Activated CD4-positive, alpha-beta T cell treated with anti-CD3 and anti-CD28 coated beads for 48 hours (primary cell): ENCODE measurements around the gene TGM6.
"Not testable (repeated sequence)": the region's sequence is repeated elsewhere in the genome, so short reads cannot be mapped to it uniquely, and the experiment has no call there.

Experiments used
- DNase-seq: peaks from one replicate; pipeline ENCODE4 v3.0.0-alpha.2; 2020

Gene TGM6

DNA sequence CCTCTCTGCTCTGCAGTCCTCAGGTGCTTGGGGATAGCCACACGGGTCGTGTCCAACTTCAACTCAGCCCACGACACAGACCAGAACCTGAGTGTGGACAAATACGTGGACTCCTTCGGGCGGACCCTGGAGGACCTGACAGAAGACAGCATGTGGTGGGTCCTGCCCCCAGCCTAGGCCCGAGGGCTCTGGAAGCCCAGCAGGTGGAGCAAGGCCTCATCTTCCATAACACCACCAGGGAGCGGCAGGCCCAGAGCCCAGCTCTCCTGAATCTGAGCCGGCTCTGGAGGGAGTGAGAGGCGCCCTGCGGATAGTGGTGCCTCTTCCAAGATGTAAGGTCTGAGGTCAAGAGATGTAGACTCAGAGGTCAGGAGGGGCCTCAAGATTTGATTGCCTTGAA is 19.6 kb downstream of the TGM6 start:
- no peak for DNase-seq

DNA sequence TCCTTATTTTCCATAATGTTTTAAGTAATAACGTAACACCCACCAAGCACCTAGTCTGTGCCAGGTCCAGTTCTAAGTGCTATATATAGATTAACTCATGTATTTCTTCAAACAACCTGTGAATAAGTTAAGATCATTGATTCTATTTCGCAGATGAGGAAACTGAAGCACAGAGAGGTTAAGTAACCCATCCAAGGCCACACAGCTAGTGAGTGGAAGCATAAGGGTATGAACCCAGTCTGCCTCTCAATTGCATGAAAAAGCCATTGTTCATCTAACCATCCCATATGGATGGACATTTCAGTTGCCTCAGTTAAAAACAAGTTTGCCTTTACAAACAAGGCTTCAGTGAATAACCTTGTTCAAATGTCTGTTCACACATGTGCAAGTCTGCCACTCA is 20.8 kb downstream of the TGM6 start:
- no peak for DNase-seq

- no peak for DNase-seq
Measured at GRCh38 chr20:2402271-2402980, 21.7 kb downstream of the TGM6 start.

- DNase-seq: no peak
Measured at GRCh38 chr20:2403291-2404052, 22.8 kb downstream of the TGM6 start.

GRCh38 chr20:2405693-2406065 is 25.0 kb downstream of the TGM6 start:
- no peak for DNase-seq

- DNase-seq: not testable (repeated sequence)
Measured at GRCh38 chr20:2407355-2407754, 26.7 kb downstream of the TGM6 start.

- DNase-seq: no peak
Measured at GRCh38 chr20:2408111-2408510, 27.4 kb downstream of the TGM6 start.

- DNase-seq: no peak
Measured at GRCh38 chr20:2416541-2417212, 36.0 kb downstream of the TGM6 start.

GRCh38 chr20:2417213-2417541 is 36.5 kb downstream of the TGM6 start:
- no peak for DNase-seq

DNA sequence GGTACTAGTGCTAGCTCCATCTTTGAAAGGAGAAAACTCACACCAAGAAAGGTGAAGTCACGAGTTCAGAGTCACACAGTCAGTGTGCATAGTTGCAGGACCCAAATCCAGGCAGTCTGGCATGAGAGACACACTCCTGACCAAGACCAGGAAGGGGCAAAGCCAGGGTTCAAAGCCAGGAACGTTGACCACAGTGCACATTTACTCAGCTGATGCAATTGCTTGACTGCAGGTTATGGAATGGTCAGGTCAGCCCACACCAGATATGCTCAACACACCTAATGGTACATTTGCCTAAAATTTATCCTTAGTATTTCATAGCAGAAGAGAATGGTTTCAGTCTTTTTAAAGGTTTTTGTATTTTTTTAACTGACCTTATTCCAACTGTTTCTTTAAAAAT is 37.7 kb downstream of the TGM6 start:
- no peak for DNase-seq

- DNase-seq: no peak
Measured at GRCh38 chr20:2420510-2420909, 39.8 kb downstream of the TGM6 start.

- DNase-seq: no peak
Measured at GRCh38 chr20:2421247-2421646, 40.5 kb downstream of the TGM6 start.

- no peak for DNase-seq
Measured at GRCh38 chr20:2429051-2429450, 48.4 kb downstream of the TGM6 start.

DNA sequence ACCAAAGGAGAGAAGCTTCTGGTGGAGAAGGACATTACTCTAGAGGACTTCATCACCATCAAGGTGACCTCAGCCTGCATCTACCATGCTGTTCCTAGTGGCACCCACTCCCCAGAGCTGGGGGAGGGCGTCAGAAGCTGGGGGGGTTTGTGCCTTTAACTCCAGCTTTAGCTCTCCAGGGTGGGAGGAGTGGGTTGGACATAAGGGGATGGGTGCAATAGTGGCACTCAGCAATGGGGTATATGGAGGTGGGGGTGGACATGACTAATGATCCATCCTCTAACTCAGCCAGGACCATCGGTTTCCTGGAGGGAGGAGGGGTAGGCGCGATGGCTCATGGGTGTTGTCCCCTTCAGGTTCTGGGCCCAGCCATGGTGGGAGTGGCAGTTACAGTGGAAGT is 49.8 kb downstream of the TGM6 start:
- DNase-seq: no peak

- no peak for DNase-seq
Measured at GRCh38 chr20:2431185-2431584, 50.5 kb downstream of the TGM6 start.

DNA sequence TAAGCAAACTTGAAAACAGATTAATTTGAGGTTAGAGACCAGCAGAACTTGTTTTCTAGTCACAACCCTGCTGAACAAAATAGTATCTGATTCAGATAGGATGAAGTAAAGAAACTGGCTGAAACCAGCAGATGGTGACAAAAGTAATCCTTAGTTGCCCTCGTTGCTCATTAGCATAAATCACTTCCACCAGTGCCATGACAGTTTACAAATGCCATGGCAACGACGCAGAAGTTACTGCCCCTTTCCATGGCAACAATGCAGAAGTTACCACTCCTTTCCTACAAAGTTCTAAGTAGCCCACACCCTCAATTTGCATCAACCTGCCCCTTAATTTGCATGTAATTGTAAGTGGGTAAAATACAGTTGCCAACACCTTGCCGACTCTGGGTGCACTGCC is 66.1 kb downstream of the TGM6 start:
- no peak for DNase-seq

DNA sequence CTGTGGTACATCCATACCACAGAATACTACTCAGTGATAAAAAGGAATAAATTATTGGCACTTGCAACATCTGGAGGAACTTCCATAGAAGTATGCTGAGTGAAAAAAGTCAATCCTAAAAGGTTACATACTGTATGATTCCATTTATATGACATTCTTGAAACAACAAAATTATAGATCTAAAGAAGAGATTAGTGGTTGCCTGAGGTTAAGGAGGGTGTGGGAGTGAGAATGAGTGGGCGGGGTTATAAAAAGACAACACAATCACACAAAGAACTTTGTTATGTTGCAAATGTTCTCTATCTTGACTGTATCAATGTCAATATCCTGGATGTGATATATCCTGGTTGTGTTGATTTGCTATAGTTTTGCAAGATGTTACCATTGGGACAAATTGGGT is 68.7 kb downstream of the TGM6 start:
- no peak for DNase-seq

- DNase-seq: no peak
Measured at GRCh38 chr20:2451422-2451821, 70.7 kb downstream of the TGM6 start.

DNA sequence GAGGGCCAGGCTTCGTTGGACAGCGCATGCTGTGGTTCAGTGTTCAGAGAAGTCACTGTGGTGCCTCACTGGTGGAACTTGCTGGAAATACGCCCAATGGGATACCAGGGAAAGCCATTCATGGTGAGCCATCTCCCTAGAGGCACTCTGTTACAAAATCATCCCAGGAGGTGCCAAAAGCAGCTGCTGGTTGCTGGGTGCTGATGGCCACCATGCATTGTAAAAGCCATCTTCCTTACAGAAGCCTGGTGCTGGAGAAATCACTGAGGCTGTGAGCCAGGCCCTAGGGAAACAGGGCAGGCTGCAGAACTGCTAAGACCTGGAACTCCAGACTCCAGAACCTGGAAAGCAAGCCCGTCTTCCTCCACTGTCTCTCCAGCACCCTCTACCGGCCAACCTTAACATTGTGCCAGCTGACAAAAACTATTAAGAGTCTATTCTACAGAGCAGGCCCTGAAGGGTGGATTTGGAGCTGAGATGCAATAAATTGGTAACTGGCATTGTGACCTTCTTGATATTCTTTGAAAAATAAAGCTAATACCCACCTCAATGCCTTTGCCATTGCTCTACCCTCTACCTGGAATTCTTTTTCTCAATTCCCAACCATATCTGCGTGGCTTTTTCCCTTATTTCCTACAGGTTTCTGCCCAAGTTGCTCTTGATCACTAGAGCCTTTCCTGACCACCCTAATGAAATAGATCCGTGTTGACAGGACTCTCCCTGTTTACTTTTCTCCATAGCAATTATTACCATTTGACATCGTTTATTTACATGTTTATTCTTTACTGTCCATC is 71.4 kb downstream of the TGM6 start:
- peak; percentile 83 for DNase-seq

DNA sequence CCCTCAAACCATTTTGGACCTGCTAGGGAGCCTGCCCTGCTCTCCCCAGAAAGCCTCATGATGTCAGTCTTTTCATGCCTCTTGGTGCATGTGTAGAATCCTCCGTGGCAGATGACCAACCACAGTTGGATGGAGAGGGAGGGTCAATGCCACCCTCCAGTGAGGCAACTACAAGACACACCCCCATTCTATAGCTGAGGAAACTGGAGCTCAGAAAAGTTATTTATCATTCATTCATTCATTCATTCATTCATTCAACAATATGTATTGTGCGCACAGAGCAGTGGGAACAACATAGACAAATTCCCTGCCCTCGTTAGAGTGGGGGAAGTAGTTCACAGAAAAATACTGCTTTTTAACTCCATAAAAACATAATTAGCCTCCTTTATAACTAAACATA is 73.1 kb downstream of the TGM6 start:
- DNase-seq: no peak

- DNase-seq: no peak
Measured at GRCh38 chr20:2455771-2456497, 75.2 kb downstream of the TGM6 start.

- DNase-seq: no peak
Measured at GRCh38 chr20:2458919-2459499, 78.3 kb downstream of the TGM6 start.
